ENCODE data around the gene PPP1R9B.

Gene PPP1R9B

DNA sequence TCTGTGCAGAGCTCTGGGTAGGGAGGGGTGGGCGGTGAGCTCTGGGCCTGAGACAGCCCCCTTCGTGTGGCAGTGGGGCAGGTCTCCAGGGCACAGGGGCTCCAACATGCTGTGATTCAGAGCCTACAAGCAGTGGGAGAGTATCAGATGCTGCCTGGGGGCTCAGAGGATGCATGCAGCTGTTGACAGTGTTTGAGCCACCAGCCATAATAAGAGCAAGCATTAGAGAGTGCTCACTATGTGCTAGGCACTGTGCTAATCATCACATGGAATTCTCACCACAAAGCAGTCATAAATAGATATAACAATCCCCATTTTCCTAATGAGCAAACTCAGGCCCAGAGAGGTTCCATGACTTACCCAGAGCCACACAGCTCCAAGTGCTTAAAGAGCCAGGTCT, 47.2 kb downstream of the PPP1R9B start:
- no peak for DNase-seq

DNA sequence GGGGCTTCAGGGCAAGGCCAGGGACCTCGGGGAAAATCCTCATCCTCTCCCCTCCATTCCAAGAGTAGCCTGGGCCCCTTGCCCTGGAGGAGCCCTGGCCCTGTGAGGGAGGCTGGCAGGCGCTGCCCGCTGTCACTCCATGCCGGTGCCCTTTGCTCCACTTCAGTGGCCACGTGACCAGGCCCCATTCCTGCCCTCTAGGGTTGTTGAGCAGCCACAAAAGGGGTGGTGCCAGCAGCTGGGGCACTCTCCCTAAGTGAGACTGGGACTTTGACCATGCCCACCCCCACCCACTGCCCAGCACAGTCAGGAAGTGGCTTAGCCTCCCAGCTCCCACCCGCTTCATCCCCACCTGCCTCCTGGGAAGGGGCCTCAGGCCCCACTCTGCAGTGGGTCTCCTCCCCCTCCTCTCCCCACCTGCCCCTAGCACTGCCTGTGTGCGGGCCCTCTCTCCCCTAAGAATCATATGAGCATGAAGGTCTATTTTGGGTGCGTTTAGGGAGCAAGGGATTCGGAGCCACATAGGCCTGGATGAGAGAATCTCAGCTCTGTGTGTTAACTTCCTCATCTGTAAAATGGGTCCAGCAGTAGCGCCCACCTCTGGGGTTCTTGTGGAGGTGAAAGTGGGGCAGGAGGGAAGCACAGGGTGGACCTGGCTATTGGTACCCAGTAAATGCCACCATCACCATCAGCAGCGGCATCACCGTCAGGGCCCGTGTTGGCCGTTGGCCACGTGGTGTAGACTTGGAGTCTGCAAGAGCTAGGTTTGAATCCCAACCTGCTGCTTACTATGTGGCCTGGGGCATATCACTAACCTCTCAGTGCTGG, 48.1 kb downstream of the PPP1R9B start:
- no peak for DNase-seq

DNA sequence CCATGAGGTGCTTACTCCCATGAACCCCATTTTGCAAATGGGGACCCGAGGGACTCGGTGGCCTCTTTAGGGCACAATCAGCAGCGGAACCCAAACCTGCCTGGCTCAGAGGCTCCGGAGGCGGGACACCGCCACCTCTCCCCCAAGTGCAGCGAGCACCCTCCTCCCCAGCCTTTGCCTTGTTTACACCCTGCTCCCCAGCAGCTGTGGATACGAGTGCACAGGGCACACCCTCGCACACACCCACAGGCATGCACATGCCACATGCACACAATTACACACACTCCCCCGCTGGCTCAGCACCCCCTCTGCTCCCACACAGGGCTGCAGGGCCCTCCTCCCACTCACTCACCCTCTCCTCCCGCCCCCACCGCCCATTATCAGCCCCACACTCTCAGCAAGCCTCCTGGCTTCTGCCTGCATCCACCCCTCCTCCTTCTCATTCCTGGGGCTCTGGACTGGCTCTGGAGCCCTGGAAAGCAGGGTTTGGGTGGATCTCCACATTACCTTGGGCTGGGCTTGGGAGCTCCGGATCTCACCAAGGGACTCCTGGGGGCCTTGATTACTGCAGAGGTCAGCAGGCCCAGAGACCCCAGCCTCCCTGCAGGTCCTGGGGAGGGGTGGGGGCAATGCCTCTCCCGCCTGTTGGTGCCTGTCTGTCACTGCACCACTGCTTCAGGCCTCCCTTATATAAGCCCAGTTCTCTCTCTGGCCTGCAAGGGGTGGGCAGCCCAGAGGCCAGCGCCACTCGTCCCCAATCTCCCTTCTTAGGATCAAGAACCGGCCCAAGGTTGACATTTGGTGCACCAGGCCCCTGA, 48.9 kb downstream of the PPP1R9B start:
- DNase-seq, result no peak

DNA sequence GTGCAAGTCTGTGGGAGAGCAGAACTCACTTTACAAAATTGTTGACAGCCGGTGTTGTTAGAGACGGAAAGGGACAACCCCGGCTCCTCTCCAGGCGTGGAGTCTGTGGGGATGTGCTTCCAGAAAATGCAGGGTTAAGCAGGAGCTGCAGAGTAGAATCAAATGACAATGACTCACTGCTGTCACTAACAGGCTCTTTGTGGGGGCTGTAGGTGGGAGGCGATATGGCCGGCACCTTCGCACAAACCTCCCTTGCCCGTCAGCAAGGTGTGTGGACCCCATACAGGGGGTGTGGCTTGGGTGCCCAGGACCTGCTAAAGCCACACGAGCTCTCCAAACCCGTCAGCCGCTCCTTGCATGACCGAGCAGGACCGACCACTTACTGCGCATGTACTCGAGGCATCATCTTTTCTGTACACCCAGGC, 49.5 kb downstream of the PPP1R9B start:
- DNase-seq, result no peak

DNA sequence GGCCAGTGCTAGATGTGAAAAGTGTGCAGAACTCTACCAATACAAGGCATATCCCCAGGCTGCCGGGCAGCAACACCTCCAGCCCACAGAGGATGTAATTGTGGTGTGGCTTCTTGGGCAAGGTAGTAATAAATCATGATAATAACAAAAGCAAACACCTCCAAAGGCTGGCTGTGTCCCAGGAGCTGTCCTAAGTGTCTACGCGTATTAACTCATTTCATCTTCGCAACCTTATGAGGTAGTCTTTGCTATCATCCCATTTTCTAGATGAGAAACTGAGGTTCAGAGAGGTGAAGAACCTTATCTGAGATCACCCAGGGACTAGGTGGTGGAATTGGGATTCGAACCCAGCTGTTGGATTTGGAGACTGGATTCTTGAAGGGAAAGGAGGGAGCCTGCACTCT, 50.0 kb downstream of the PPP1R9B start:
- no peak for DNase-seq

DNA sequence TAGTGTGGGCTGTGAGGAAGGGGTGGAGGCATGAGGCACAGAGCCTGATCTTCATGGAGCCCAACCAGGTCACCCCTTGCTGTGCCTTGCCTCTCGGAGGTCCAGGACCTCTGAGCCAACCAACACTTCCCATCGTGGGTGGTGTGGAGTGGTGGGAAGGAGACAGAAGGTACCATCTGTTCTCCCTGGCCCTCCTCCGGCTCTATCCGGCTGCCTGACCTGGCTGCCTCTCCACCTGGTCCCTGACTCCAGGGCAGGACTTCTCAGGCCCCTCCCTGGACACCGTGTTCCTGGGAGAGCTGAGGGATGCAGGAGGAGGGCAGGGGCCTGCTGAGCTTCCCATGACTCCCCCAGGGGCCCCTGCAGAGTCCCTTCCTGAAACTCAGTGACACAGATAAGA, 51.5 kb downstream of the PPP1R9B start:
- no peak for DNase-seq

DNA sequence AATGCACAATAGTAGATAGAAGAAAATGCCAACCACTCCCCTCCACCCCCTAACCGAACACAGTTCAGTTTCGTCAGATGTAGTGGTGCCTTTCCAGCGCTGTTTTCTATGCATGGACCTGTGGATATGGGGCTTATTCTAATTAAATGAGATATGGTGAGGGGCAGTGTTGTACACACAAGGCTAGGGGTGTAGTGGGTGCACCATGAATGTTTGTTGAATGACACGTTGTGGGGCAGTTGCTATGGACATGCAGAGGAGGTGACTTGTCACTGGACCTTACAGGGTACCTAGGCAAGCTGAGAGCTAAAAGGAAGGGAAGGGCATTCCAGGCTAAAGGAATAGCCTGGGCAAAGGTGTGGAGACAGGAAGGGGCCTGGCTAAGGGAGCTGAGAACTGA, 51.9 kb downstream of the PPP1R9B start:
- DNase-seq, result no peak

DNA sequence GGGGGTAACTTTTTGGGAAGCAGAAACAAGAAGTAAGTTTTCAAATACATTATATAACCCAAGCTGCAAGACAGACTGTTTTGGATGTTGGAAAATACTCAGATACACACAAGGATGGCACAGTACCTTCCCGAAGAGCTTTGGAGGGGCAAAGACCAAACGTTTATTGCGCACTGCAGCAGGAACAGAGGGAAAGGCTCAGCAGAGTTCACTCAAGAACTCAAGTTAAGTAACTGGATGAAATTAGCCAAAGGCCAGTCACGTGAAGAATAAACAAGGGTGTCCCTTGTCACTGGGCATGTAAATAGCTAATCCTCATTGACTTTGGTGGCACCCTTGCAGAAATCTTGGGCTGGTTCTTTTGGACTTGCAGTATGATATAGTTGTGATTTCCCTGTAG, 52.6 kb downstream of the PPP1R9B start:
- DNase-seq, result no peak

DNA sequence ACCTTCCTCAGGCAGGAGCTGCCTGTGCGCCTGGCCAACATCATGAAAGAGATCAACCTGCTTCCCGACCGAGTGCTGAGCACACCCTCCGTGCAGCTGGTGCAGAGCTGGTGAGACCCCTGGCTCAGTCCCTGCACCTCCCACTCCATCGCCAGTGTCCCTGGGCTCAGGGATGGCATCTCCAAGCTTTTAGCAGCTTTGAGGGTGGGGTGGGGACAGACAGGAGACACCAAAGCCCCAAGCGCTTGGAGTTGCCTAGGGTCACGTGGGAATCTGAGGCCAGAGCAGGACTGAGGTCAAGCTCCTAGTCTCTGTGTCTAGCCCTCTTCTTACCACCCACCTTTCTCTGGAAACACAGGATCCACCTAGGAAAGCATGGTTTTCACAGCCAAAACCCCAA, 53.0 kb downstream of the PPP1R9B start:
- DNase-seq, result no peak

DNA sequence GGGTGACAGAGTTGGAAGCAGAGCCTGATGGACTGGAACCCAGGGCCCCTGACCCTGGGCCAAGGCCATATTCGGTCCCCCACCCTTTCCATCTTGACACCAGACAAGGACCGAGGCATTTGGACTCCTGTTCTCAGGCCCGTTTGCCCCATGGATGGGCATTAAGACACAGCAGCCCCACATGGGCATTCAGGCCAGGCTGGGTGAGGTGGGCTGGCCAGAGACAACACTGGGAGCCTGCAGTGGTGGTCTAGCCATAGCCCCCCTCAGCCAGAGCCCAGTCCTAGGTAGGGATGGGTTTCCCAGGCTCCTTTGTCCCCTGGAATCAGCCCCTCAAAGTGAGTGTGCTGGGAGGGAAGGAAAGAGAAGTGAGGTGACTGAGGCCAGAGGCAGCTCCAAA, 53.7 kb downstream of the PPP1R9B start:
- DNase-seq, result no peak

DNA sequence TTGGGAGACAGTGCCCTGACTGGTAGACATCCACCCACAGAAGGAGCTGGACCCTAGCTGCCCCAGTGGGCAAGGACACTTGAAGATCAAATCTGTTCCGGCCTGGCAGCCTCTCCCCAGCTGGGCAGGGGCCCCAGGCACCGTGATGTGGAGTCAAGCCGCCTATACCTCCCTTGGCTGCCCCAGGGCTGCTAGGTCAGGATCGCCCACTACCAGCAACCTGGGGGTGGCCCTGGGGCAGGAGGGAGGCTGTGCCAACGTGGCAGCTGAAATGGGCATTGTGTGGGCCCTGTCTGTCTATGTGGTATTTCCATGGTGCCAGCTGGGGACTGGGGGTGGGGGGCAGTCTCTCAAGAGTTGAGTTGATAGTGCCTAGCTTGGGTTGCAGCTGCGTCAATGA, 54.4 kb downstream of the PPP1R9B start:
- no peak for DNase-seq

DNA sequence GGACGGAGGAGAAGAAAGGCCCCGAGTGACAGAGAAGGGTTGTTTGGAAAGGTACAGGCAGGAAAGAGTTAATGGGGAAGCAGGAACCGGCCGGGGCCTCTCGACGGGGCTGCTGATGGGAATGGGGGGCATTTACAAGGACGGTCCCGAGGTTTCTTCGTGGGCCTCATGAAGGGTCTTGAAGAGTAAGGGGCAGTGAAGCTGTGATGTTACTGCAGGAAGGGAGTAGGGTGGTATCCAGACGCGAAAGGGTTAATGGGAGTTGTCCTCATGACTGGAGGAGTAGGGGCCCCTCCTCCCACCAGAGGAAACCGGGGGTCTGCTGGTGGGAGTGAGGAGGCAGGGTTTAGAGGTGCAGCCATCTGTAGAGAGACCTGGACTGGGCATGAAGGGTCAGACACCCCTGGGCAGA, 54.8 kb downstream of the PPP1R9B start:
- DNase-seq, result no peak

DNA sequence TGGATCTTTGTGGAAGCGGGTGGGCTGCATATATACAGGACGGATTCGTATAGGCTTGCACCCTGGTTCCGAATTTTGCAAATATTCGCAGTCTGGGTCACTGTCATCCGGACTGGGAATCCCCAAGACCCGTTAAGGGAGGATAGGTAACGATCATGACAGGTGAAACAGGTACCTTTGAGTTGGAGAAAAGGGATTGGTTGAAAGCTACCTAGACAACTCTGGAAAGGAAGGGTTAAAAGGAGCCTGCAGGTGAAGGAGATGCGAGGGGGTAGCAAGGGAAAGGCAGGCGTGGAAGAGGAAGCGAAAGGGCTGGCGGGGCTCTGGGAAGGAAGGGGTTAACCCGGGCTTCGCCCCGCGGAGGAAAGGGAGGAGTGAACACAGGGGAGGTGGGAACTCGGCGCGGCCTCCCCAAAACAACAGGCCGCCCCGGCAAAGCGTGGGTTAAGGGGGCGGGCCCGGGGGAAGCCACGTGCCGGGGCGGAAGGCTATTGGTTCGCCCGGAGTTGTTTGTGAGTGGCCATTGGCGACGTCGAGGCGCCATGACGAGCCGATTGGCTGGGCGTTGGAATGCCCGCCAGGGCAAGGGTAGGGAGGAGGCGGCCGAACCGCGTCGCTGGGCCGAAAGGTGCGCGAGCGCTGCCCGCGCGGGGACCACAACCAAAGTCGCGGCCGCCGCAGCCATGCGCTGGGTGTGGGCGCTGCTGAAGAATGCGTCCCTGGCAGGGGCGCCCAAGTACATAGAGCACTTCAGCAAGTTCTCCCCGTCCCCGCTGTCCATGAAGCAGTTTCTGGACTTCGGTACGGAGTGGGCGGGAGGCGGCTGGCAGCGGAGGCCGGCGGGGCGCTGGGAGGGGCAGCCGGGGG, 55.5 kb downstream of the PPP1R9B start, which contains the start of gene PDK2:
Gene PDK2, plus strand, starts transcription at position 599 of the 867 bp plus-strand sequence. Its CDS starts 85 bp downstream, at position 684.
- DNase-seq, result peak; percentile 97

DNA sequence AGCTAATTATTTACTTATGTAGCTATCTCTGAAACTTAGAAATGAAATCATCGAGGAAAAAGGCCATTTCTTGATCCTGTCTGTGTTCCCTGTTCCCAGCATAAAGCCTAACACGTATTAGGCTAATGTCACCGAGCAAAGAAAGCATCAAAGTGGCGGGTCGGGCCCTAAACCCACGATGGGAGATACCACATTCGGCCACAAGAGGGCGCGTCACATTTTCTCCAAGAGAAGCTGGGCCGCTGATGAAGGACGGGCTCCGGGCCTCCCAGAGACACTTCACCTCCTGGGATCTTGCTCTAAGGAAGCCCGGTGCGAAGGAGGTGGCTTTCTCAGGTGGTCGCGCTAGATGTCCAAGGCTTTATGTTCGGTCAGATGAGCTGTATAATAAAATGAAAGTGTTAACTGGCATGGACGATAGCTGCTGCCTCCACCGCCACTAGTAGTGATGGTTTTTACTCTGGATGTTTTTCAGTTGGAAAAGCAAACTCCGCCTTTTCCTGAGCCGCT, 56.2 kb downstream of the PPP1R9B start:
- peak; percentile 79 for DNase-seq

DNA sequence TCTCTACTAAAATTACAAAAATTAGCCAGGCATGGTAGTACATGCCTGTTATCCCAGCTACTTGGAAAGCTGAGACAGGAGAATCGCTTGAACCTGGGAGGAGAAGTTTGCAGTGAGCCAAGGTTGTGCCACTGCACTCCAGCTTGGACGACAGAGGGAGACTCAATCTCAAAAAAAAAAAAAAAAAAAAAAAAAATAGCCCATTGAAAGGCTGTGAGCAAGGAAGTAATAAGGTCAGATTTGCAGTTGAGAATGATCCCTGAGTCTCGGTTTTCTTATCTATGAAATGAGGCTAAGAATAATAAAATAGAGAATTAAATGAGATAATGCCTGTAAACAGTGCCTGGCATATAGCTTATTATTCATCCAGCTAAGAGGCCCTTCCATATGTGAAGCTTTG, 56.7 kb downstream of the PPP1R9B start:
- DNase-seq, result no peak

DNA sequence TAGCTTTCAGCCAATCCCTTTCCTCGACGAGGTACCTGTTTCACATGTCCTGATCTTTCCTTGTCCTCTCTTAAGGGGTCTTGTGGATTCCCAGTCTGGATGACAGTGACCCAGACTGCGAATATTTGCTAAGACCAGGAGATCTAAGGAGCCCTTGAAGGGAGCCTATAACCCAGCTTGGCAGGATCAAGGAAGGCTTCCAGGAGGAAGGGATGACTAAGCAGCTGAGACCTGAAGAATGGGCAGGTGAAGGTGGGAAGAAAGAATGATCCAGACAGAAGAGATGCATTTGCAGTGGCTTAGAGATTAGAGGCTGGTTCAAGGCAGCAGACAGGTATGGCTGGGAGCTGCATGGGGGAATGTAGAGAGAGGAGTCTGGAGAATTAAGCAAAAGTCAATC, 57.2 kb downstream of the PPP1R9B start:
- no peak for DNase-seq

DNA sequence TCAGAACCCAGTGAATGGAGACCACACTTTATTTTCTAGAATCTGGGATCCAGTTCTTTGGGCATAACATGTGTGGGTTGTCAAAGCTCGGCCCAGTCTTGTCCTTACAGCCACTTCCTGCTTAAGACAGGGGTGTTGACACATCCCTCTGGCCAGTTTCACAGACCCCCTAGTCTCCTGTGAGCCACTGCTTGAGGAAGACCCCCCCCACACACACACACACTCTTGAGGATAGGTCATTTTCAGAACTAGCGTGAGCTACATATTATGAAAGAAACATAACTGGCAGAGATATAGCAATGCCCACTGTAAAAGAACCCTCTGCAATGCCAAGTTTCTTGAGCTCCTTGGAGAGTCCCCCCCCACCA, 58.6 kb downstream of the PPP1R9B start:
- no peak for DNase-seq

DNA sequence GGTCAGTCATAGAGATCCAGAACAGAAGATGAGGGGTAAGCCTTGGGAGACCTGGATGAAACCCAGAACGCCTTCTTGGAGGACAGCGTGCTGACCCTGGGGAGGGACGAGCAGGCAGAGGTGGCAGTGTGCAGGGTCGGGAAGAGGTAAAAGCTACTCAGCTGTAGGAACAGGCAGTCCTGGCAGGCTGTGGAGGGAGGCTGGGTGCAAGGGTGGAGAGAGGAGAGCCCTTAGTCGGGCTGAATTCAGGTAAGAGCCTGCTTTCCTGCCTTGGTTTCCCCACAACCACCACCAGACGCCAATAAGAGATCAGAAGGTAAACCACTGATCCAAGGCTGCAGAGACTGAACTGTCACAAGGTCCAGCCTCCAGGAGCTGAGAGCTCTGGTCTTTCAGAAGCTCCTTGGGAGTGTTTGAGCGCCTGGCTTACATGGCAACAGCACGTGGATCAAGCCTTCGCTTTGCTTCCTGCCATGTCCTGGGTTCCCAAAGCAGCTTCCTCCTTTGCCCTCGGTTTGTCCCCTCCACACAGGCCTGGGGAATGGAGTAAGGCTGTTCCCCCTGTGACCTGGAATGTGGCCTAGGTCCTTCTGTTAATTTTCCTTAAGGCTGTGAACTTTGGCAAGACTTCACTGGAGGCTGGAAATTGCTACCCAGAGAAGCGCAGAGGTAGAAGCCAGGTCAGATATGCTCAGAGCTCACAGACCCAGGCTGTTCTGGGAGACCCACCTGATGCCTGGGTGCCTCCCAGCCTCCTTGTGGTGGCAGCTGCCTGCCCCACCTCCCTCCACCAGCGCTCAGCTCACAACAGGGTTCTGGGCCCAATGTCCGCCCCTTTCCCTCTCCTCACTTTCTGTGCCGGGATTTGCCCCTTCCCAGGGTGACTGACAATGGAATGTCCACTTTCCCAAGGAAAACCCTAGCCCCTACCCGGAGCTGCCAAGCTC, 59.2 kb downstream of the PPP1R9B start:
- DNase-seq, result no peak

DNA sequence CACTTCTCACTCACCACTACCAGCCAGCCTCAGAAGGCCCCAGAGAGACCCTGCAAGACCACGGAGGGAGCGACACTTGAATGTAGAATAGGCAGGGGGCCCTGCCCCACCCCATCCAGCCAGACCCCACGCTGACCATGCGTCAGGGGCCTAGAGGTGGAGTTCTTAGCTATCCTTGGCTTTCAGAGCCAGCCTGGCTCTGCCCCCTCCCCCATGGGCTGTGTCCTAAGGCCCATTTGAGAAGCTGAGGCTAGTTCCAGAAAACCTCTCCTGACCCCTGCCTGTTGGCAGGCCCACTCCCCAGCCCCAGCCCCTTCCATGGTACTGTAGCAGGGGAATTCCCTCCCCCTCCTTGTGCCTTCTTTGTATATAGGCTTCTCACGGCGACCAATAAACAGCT, 60.4 kb downstream of the PPP1R9B start:
- no peak for DNase-seq

DNA sequence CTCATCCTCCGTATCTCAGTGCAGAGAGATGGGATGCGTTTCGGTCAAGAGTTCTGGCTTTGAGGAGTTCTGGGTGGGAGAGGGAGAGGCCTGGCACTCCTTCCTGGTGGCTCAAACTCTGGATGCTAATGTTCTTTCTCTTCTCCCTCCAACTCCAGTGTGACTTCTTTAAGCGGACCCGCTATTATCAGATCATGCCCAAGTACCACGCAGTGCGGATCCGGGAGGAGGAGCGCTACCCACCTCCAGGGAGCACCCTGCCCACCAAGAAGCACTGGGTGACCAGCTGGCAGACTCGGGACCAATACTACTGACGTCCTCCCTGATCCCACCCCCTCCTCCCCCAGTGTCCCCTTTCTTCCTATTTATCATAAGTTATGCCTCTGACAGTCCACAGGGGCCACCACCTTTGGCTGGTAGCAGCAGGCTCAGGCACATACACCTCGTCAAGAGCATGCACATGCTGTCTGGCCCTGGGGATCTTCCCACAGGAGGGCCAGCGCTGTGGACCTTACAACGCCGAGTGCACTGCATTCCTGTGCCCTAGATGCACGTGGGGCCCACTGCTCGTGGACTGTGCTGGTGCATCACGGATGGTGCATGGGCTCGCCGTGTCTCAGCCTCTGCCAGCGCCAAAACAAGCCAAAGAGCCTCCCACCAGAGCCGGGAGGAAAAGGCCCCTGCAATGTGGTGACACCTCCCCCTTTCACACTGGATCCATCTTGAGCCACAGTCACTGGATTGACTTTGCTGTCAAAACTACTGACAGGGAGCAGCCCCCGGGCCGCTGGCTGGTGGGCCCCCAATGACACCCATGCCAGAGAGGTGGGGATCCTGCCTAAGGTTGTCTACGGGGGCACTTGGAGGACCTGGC, 61.3 kb downstream of the PPP1R9B start:
- DNase-seq, result no peak

DNA sequence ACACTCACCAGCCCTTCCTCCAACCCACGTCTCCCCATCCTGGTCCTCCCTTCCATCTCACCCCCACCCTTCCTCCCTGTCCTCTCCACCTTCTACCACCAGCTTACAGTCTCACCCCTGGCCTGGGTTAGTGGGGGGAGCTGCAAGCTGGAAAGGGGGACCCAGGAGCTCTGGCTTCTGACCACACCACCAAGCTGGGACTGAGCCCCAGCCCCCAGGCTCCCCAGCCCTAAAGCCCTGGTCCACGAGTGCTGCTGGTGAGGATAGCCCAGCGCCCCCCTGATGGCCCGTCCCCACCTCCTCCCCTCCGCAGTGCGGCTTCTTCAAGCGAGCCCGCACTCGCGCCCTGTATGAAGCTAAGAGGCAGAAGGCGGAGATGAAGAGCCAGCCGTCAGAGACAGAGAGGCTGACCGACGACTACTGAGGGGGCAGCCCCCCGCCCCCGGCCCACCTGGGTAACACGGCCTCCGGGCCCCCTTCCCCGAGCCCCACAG, 62.5 kb downstream of the PPP1R9B start:
- DNase-seq, result no peak

All from CD4-positive, alpha-beta T cell treated with Interleukin-15 for 1 hour (primary cell).